DND-41 (cell line): ENCODE measurements around the gene RBFOX2.

Source experiments
- ATAC-seq: fragments of 200-7000 bp; cut with Tn5 transposase; 3 replicates; pipeline ENCODE4 v1.9.1; 2021; ENCODE audit warnings: low read depth; ENCODE audit not compliant: insufficient read depth
- DNase-seq: peaks from one replicate; pipeline ENCODE4 v3.0.0-alpha.2; 2020
- H2AFZ ChIP-seq: 2 replicates; pipeline ENCODE4 v1.6.0; 2012; ENCODE audit warnings: low read depth, low read length
- H3K27ac ChIP-seq: 2 replicates; pipeline ENCODE4 v1.5.1; 2012; ENCODE audit warnings: low read length, inconsistent platforms
- H3K27me3 ChIP-seq: fragments of 200-600 bp; sonication (generic); 2 replicates; pipeline ENCODE4 v1.6.0; 2012; ENCODE audit warnings: low read length, mild to moderate bottlenecking, inconsistent platforms; ENCODE audit not compliant: insufficient read depth, poor library complexity
- H3K36me3 ChIP-seq: 2 replicates; pipeline ENCODE4 v1.5.1; 2012; ENCODE audit warnings: low read length, inconsistent platforms; ENCODE audit not compliant: insufficient read depth
- H3K4me1 ChIP-seq: 2 replicates; pipeline ENCODE4 v1.5.1; 2012; ENCODE audit warnings: mild to moderate bottlenecking, low read length; ENCODE audit not compliant: insufficient read depth
- H3K4me2 ChIP-seq: 2 replicates; pipeline ENCODE4 v1.6.0; 2012; ENCODE audit warnings: mild to moderate bottlenecking, moderate library complexity, low read length, inconsistent platforms; ENCODE audit not compliant: insufficient read depth
- H3K4me3 ChIP-seq, 2 experiments: fragments of 200-600 bp in 1 of 2; shearing (Covaris generic) in 1 of 2; 2 replicates each; pipeline ENCODE4 v1.5.1; 2012 to 2016; ENCODE audit warnings: inconsistent platforms in 2 of 2, low read length in 2 of 2, mild to moderate bottlenecking in 2 of 2, low read depth in 1 of 2, moderate library complexity in 1 of 2
- H3K79me2 ChIP-seq: 2 replicates; pipeline ENCODE4 v1.6.0; 2012; ENCODE audit warnings: low read length, inconsistent platforms; ENCODE audit not compliant: insufficient read depth
- H3K9ac ChIP-seq: 2 replicates; pipeline ENCODE4 v1.6.0; 2012; ENCODE audit warnings: low read depth, mild to moderate bottlenecking, inconsistent platforms, low read length, moderate library complexity
- H3K9me3 ChIP-seq: 2 replicates; pipeline ENCODE4 v1.5.1; 2012; ENCODE audit warnings: low read length, moderate library complexity, mild to moderate bottlenecking, inconsistent platforms; ENCODE audit not compliant: insufficient read depth, severe bottlenecking
- H4K20me1 ChIP-seq: 2 replicates; pipeline ENCODE4 v1.6.0; 2012; ENCODE audit warnings: low read length; ENCODE audit not compliant: insufficient read depth
- EZH2 ChIP-seq: IDR thresholded peaks from 3 replicates; pipeline ENCODE4 v1.6.1; 2012; ENCODE audit warnings: borderline replicate concordance, low read depth, mild to moderate bottlenecking, moderate library complexity, low read length, inconsistent platforms; ENCODE audit not compliant: severe bottlenecking
- TF ChIP-seq, protein P1 (sequence below): IDR thresholded peaks from 2 replicates; pipeline ENCODE4 v1.5.1; 2012; ENCODE audit warnings: borderline replicate concordance, low read length, moderate library complexity, mild to moderate bottlenecking; ENCODE audit not compliant: poor library complexity, severe bottlenecking; ENCODE audit errors: extremely low read depth

The RBFOX2 gene

DNA sequence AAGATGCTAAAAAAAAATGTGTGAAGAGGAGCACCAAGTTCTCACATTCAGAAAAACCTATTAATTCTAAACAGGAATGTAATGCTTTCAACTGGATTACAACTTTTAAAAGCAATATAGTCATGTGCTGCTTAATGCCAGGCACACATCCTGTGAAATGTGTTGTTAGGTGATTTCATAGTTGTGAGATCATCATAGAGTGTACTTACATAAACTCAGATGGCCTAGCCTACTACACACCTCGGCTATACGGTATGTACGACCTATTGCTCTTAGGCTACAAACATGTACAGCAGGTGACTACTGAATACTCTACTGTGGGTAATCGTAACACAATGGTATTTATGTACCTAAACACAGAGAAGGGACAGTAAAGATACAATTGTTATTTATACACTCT lies 142.3 kb downstream of the RBFOX2 start:
- no peaks in the 10 kb centered on the region for H3K79me2 ChIP-seq

DNA sequence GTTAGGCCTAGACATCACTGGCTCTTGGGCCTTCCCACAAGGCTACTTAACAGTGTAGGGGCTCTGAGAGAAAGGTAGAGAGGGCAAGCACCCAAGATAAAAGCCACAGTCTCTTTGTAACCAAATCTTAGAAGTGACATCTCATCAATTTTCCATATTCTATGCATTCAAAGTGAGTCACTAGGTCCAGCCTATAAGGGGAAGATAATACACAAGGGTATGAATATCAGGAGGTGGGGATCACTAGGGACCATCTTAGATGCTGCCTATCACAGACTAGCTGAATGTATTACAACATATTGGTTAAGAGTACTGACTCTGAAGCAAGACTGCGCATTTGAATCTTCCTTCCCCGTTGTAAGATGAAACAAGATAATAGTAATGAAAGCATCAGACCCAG lies 144.1 kb downstream of the RBFOX2 start:
- DNase-seq (no peak), ATAC-seq (no peak)
- TF ChIP-seq, protein P1, sequence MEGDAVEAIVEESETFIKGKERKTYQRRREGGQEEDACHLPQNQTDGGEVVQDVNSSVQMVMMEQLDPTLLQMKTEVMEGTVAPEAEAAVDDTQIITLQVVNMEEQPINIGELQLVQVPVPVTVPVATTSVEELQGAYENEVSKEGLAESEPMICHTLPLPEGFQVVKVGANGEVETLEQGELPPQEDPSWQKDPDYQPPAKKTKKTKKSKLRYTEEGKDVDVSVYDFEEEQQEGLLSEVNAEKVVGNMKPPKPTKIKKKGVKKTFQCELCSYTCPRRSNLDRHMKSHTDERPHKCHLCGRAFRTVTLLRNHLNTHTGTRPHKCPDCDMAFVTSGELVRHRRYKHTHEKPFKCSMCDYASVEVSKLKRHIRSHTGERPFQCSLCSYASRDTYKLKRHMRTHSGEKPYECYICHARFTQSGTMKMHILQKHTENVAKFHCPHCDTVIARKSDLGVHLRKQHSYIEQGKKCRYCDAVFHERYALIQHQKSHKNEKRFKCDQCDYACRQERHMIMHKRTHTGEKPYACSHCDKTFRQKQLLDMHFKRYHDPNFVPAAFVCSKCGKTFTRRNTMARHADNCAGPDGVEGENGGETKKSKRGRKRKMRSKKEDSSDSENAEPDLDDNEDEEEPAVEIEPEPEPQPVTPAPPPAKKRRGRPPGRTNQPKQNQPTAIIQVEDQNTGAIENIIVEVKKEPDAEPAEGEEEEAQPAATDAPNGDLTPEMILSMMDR = no peak
- TF ChIP-seq EZH2 = no peak
- Histone ChIP-seq H3K4me2 (no peak overlapping the region), H3K9ac (no peak overlapping the region), H3K27ac (no peak overlapping the region), H2AFZ (no peak overlapping the region), H3K9me3 (no peaks in the 10 kb centered on the region), H3K36me3 (no peaks in the 10 kb centered on the region), H3K4me3 (no peak overlapping the region), H4K20me1 (peaks cover 3% of the 10 kb centered on the region; the same call in 1 of the 2 replicates), H3K79me2 (no peaks in the 10 kb centered on the region), H3K27me3 (no peaks in the 10 kb centered on the region), H3K4me1 (0 out of 2 replicates have a peak, but pooled peaks cover 6% of the 10 kb centered on the region)

More for the DNA sequence above, 142.3 kb downstream of the RBFOX2 start:
- H3K27me3 ChIP-seq = no peaks in the 10 kb centered on the region
- no peaks in the 10 kb centered on the region for H3K9me3 ChIP-seq
- H3K4me1 ChIP-seq = 0 out of 2 replicates have a peak, but pooled peaks cover 6% of the 10 kb centered on the region
- no peaks in the 10 kb centered on the region for H3K36me3 ChIP-seq
- no peak overlapping the region for H3K9ac ChIP-seq
- H3K27ac ChIP-seq = no peak overlapping the region
- ATAC-seq (no peak), DNase-seq (no peak)
- no peak for TF ChIP-seq EZH2
- TF ChIP-seq, protein P1 = no peak
- no peak overlapping the region for H2AFZ ChIP-seq
- H4K20me1 ChIP-seq = peaks cover 3% of the 10 kb centered on the region; the same call in 1 of the 2 replicates
- H3K4me2 ChIP-seq = no peak overlapping the region
- H3K4me3 ChIP-seq = no peak overlapping the region

DNA sequence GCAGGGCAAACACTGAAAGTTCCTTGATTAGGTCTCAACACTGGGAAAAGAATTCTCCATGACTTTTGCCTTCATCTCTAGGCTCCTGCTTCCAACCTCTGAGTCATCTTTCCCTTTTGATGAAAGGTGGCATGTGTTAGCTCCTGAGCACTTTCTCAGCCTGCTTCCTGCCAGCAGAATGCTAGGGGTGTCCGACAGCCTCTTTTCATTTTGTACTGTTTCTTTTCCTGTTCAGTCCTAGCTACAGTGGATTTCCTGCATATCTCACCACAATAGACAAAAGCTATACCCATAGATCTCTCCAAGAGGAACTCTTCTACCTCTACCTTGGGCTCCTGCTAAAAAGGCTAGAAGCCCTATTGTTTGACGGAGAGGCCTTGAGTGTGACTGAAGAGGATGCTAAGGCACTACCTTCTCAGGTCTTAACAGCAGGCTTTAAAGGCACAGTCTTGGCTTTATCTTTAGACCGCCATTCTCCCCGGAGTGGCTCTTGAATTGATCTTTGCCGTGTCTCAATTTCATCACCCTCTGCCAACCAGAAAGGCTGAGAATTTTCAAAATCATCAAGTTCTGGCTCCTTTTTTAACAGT lies 145.5 kb downstream of the RBFOX2 start:
- Histone ChIP-seq H3K4me1 (0 out of 2 replicates have a peak, but pooled peaks cover 6% of the 10 kb centered on the region), H3K79me2 (no peaks in the 10 kb centered on the region), H3K9ac (no peak overlapping the region), H4K20me1 (peaks cover 3% of the 10 kb centered on the region; the same call in 1 of the 2 replicates), H3K4me2 (no peak overlapping the region), H2AFZ (no peak overlapping the region), H3K27ac (no peak overlapping the region), H3K27me3 (no peaks in the 10 kb centered on the region), H3K9me3 (no peaks in the 10 kb centered on the region), H3K4me3 (no peak overlapping the region), H3K36me3 (no peaks in the 10 kb centered on the region)
- ATAC-seq = peak; percentile 47; the same call in 1 of the 3 replicates
- DNase-seq = no peak
- TF ChIP-seq EZH2 = no peak
- TF ChIP-seq, protein P1 = no peak
